ENCODE measurements around the gene CWC22. TPM values are rescaled to one million over a fixed set of nuclear protein-coding genes. Genes with fewer than 3 reads are reported as not detected.

The CWC22 gene
- polyA plus RNA-seq, 1 donor, result 27.3 TPM

GRCh38 chr2:179953359-179953758 lies 53.7 kb downstream of the CWC22 start:
- no peaks in the 10 kb centered on the region for H3K4me1 ChIP-seq (ENCODE audit: control insufficient read depth, insufficient read depth, low read length)
- no peak overlapping the region for H3K4me3 ChIP-seq (ENCODE audit: low read length)
- H3K36me3 ChIP-seq (ENCODE audit: control insufficient read depth, insufficient read depth, low read length), result peaks cover 34% of the 10 kb centered on the region
- DNase-seq, result no peak
- no peaks in the 10 kb centered on the region for H3K27me3 ChIP-seq (ENCODE audit: control insufficient read depth, insufficient read depth, low read length)
- WGBS (ENCODE audit: insufficient coverage, low lambda C conversion rate), result no CpG with 5 or more reads among the region's 1 CpG
- no peaks in the 10 kb centered on the region for H3K9me3 ChIP-seq (ENCODE audit: control insufficient read depth, low read depth, low read length)
- H3K27ac ChIP-seq (ENCODE audit: low read length), result no peak overlapping the region

- no peaks in the 10 kb centered on the region for H3K27me3 ChIP-seq (ENCODE audit: control insufficient read depth, insufficient read depth, low read length)
Observed at GRCh38 chr2:179952658-179953057, 54.4 kb downstream of the CWC22 start.

GRCh38 chr2:179951680-179952079 lies 55.4 kb downstream of the CWC22 start:
- H3K27me3 ChIP-seq (ENCODE audit: control insufficient read depth, insufficient read depth, low read length), result no peaks in the 10 kb centered on the region
- peaks cover 34% of the 10 kb centered on the region for H3K36me3 ChIP-seq (ENCODE audit: control insufficient read depth, insufficient read depth, low read length)
- H3K9me3 ChIP-seq (ENCODE audit: control insufficient read depth, low read depth, low read length), result no peaks in the 10 kb centered on the region
- no peak overlapping the region for H3K4me3 ChIP-seq (ENCODE audit: low read length)
- H3K4me1 ChIP-seq (ENCODE audit: control insufficient read depth, insufficient read depth, low read length), result no peaks in the 10 kb centered on the region
- no peak overlapping the region for H3K27ac ChIP-seq (ENCODE audit: low read length)
- DNase-seq, result no peak
- WGBS (ENCODE audit: insufficient coverage, low lambda C conversion rate), result 71% methylated on average over 1 of the region's 1 CpG

More at GRCh38 chr2:179952658-179953057, 54.4 kb downstream of the CWC22 start:
- Histone ChIP-seq H3K4me1 (ENCODE audit: control insufficient read depth, insufficient read depth, low read length) (no peaks in the 10 kb centered on the region), H3K27ac (ENCODE audit: low read length) (no peak overlapping the region), H3K36me3 (ENCODE audit: control insufficient read depth, insufficient read depth, low read length) (peaks cover 34% of the 10 kb centered on the region), H3K9me3 (ENCODE audit: control insufficient read depth, low read depth, low read length) (no peaks in the 10 kb centered on the region), H3K4me3 (ENCODE audit: low read length) (no peak overlapping the region)
- DNase-seq, result no peak
- 83% methylated on average over 1 of the region's 2 CpGs for WGBS (ENCODE audit: insufficient coverage, low lambda C conversion rate)

GRCh38 chr2:179950391-179950790 lies 56.7 kb downstream of the CWC22 start:
- no peak for DNase-seq
- WGBS (ENCODE audit: insufficient coverage, low lambda C conversion rate), result 94% methylated on average over 3 of the region's 5 CpGs
- Histone ChIP-seq H3K36me3 (ENCODE audit: control insufficient read depth, insufficient read depth, low read length) (peaks cover 39% of the 10 kb centered on the region), H3K27me3 (ENCODE audit: control insufficient read depth, insufficient read depth, low read length) (no peaks in the 10 kb centered on the region), H3K27ac (ENCODE audit: low read length) (no peak overlapping the region), H3K4me3 (ENCODE audit: low read length) (no peak overlapping the region), H3K9me3 (ENCODE audit: control insufficient read depth, low read depth, low read length) (no peaks in the 10 kb centered on the region), H3K4me1 (ENCODE audit: control insufficient read depth, insufficient read depth, low read length) (no peaks in the 10 kb centered on the region)

GRCh38 chr2:179949438-179949837 lies 57.7 kb downstream of the CWC22 start:
- Histone ChIP-seq H3K36me3 (ENCODE audit: control insufficient read depth, insufficient read depth, low read length) (peaks cover 39% of the 10 kb centered on the region), H3K9me3 (ENCODE audit: control insufficient read depth, low read depth, low read length) (no peaks in the 10 kb centered on the region), H3K27me3 (ENCODE audit: control insufficient read depth, insufficient read depth, low read length) (no peaks in the 10 kb centered on the region), H3K4me1 (ENCODE audit: control insufficient read depth, insufficient read depth, low read length) (no peaks in the 10 kb centered on the region), H3K4me3 (ENCODE audit: low read length) (no peak overlapping the region), H3K27ac (ENCODE audit: low read length) (no peak overlapping the region)
- WGBS (ENCODE audit: insufficient coverage, low lambda C conversion rate), result 20% methylated on average over 1 of the region's 3 CpGs
- DNase-seq, result no peak

GRCh38 chr2:179948058-179948457 lies 59.0 kb downstream of the CWC22 start:
- no peak overlapping the region for H3K27ac ChIP-seq (ENCODE audit: low read length)
- no peaks in the 10 kb centered on the region for H3K27me3 ChIP-seq (ENCODE audit: control insufficient read depth, insufficient read depth, low read length)
- H3K36me3 ChIP-seq (ENCODE audit: control insufficient read depth, insufficient read depth, low read length), result peaks cover 34% of the 10 kb centered on the region
- DNase-seq, result no peak
- H3K4me1 ChIP-seq (ENCODE audit: control insufficient read depth, insufficient read depth, low read length), result no peaks in the 10 kb centered on the region
- H3K4me3 ChIP-seq (ENCODE audit: low read length), result no peak overlapping the region
- whole genome bisulfite sequencing (ENCODE audit: insufficient coverage, low lambda C conversion rate), result no CpG with 5 or more reads among the region's 1 CpG
- no peaks in the 10 kb centered on the region for H3K9me3 ChIP-seq (ENCODE audit: control insufficient read depth, low read depth, low read length)

- Histone ChIP-seq H3K36me3 (ENCODE audit: control insufficient read depth, insufficient read depth, low read length) (peaks cover 31% of the 10 kb centered on the region), H3K27me3 (ENCODE audit: control insufficient read depth, insufficient read depth, low read length) (no peaks in the 10 kb centered on the region), H3K4me3 (ENCODE audit: low read length) (no peak overlapping the region), H3K27ac (ENCODE audit: low read length) (no peak overlapping the region), H3K9me3 (ENCODE audit: control insufficient read depth, low read depth, low read length) (no peaks in the 10 kb centered on the region), H3K4me1 (ENCODE audit: control insufficient read depth, insufficient read depth, low read length) (no peaks in the 10 kb centered on the region)
- no peak for DNase-seq
- 83% methylated on average over 1 of the region's 4 CpGs for WGBS (ENCODE audit: insufficient coverage, low lambda C conversion rate)
Observed at GRCh38 chr2:179946810-179947615, 60.1 kb downstream of the CWC22 start.

- Histone ChIP-seq H3K4me1 (ENCODE audit: control insufficient read depth, insufficient read depth, low read length) (no peaks in the 10 kb centered on the region), H3K36me3 (ENCODE audit: control insufficient read depth, insufficient read depth, low read length) (peaks cover 26% of the 10 kb centered on the region), H3K27ac (ENCODE audit: low read length) (no peak overlapping the region), H3K27me3 (ENCODE audit: control insufficient read depth, insufficient read depth, low read length) (no peaks in the 10 kb centered on the region), H3K9me3 (ENCODE audit: control insufficient read depth, low read depth, low read length) (no peaks in the 10 kb centered on the region), H3K4me3 (ENCODE audit: low read length) (no peak overlapping the region)
- 100% methylated on average over 2 of the region's 4 CpGs for WGBS (ENCODE audit: insufficient coverage, low lambda C conversion rate)
- no peak for DNase-seq
Observed at GRCh38 chr2:179946346-179946745, 60.8 kb downstream of the CWC22 start.

GRCh38 chr2:179939259-179939658 lies 67.8 kb downstream of the CWC22 start:
- WGBS (ENCODE audit: insufficient coverage, low lambda C conversion rate), result no CpG with 5 or more reads among the region's 5 CpGs
- Histone ChIP-seq H3K4me3 (ENCODE audit: low read length) (no peak overlapping the region), H3K27ac (ENCODE audit: low read length) (no peak overlapping the region), H3K4me1 (ENCODE audit: control insufficient read depth, insufficient read depth, low read length) (no peaks in the 10 kb centered on the region), H3K27me3 (ENCODE audit: control insufficient read depth, insufficient read depth, low read length) (no peaks in the 10 kb centered on the region), H3K9me3 (ENCODE audit: control insufficient read depth, low read depth, low read length) (no peaks in the 10 kb centered on the region), H3K36me3 (ENCODE audit: control insufficient read depth, insufficient read depth, low read length) (no peaks in the 10 kb centered on the region)
- DNase-seq, result no peak

- no peaks in the 10 kb centered on the region for H3K36me3 ChIP-seq (ENCODE audit: control insufficient read depth, insufficient read depth, low read length)
- no peaks in the 10 kb centered on the region for H3K9me3 ChIP-seq (ENCODE audit: control insufficient read depth, low read depth, low read length)
- H3K27me3 ChIP-seq (ENCODE audit: control insufficient read depth, insufficient read depth, low read length), result no peaks in the 10 kb centered on the region
- no peak overlapping the region for H3K4me3 ChIP-seq (ENCODE audit: low read length)
- H3K27ac ChIP-seq (ENCODE audit: low read length), result no peak overlapping the region
- WGBS (ENCODE audit: insufficient coverage, low lambda C conversion rate), result no CpG with 5 or more reads among the region's 2 CpGs
- no peak for DNase-seq
- H3K4me1 ChIP-seq (ENCODE audit: control insufficient read depth, insufficient read depth, low read length), result no peaks in the 10 kb centered on the region
Observed at GRCh38 chr2:179938026-179938425, 69.1 kb downstream of the CWC22 start.

- no CpG with 5 or more reads among the region's 3 CpGs for WGBS (ENCODE audit: insufficient coverage, low lambda C conversion rate)
- Histone ChIP-seq H3K36me3 (ENCODE audit: control insufficient read depth, insufficient read depth, low read length) (no peaks in the 10 kb centered on the region), H3K9me3 (ENCODE audit: control insufficient read depth, low read depth, low read length) (no peaks in the 10 kb centered on the region), H3K27ac (ENCODE audit: low read length) (no peak overlapping the region), H3K4me3 (ENCODE audit: low read length) (no peak overlapping the region), H3K4me1 (ENCODE audit: control insufficient read depth, insufficient read depth, low read length) (no peaks in the 10 kb centered on the region), H3K27me3 (ENCODE audit: control insufficient read depth, insufficient read depth, low read length) (no peaks in the 10 kb centered on the region)
- peak; percentile 53 to 70 for DNase-seq
Observed at GRCh38 chr2:179936654-179937053, 70.4 kb downstream of the CWC22 start.
